ENCODE results near the gene CLDN18. TPM values are rescaled to one million over a fixed set of nuclear protein-coding genes. Genes with fewer than 3 reads are reported as not detected.

CLDN18 gene
- total RNA-seq, 2 experiments from 2014 or later: not detected

DNA sequence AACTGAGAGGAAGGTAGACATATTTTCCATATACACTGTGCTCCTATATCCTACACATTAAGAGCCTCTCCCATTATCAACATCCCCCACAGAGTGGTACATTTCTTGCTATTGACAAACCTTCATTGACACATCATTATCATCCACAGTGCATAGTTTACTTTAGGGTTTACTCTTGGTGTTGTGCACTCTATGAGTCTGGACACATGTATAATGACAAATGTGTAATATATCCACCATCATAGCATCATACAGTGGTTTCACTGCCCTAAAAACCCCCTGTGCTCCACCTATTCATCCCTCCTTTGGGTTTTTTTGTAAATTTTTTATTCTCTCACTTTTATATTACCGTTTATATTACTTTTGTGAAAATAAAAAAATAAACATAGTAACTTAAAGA lies 22.2 kb upstream of the CLDN18 start:
- CTCF ChIA-PET (ENCODE audit: unreplicated experiment): no interaction called here
- Histone ChIP-seq H2AFZ (ENCODE audit: low read length) (no peak overlapping the region), H3K9me2 (ENCODE audit: insufficient read depth, low read length) (no peaks in the 10 kb centered on the region), H3K9me3 (ENCODE audit: low read length) (no peaks in the 10 kb centered on the region), H4K20me1 (ENCODE audit: insufficient read depth, low read length) (no peaks in the 10 kb centered on the region), H3K4me2 (ENCODE audit: low read length) (no peak overlapping the region), H3K27ac (ENCODE audit: low read depth, low read length, poor library complexity, severe bottlenecking) (no peak overlapping the region), H3K36me3 (ENCODE audit: insufficient read depth, low read length) (no peaks in the 10 kb centered on the region), H3K4me1 (ENCODE audit: insufficient read depth, low read length, poor library complexity, severe bottlenecking) (no peaks in the 10 kb centered on the region), H3K4me3 (ENCODE audit: low read depth, low read length, poor library complexity, severe bottlenecking) (no peak overlapping the region), H3K79me2 (ENCODE audit: insufficient read depth, low read depth, low read length) (no peaks in the 10 kb centered on the region)
- BruUV-seq (replicated peaks): no TSS peak
- TF ChIP-seq EZH2phosphoT487 (IDR thresholded peaks at IDR 0.05; ENCODE audit: borderline replicate concordance, low read depth, low read length) (no peak), CTCF (conservative IDR thresholded peaks at IDR 0.05; ENCODE audit: low read length) (no peak)
- POLR2A ChIA-PET: no interaction called here
- intact Hi-C loops (cut with micrococcal nuclease; ENCODE audit: unreplicated experiment): no loop called here
- DNase-seq (ENCODE audit: low spot score): no peak

GRCh38 chr3:137988152-137988551 lies 21.8 kb upstream of the CLDN18 start:
- intact Hi-C loops (cut with micrococcal nuclease; ENCODE audit: unreplicated experiment): no loop called here
- Histone ChIP-seq H3K4me3 (ENCODE audit: low read depth, low read length, poor library complexity, severe bottlenecking) (no peak overlapping the region), H2AFZ (ENCODE audit: low read length) (no peak overlapping the region), H3K4me1 (ENCODE audit: insufficient read depth, low read length, poor library complexity, severe bottlenecking) (no peaks in the 10 kb centered on the region), H3K9me2 (ENCODE audit: insufficient read depth, low read length) (no peaks in the 10 kb centered on the region), H3K4me2 (ENCODE audit: low read length) (no peak overlapping the region), H3K27ac (ENCODE audit: low read depth, low read length, poor library complexity, severe bottlenecking) (no peak overlapping the region), H3K79me2 (ENCODE audit: insufficient read depth, low read depth, low read length) (no peaks in the 10 kb centered on the region), H3K36me3 (ENCODE audit: insufficient read depth, low read length) (no peaks in the 10 kb centered on the region), H3K9me3 (ENCODE audit: low read length) (no peaks in the 10 kb centered on the region), H4K20me1 (ENCODE audit: insufficient read depth, low read length) (no peaks in the 10 kb centered on the region)
- TF ChIP-seq CTCF (conservative IDR thresholded peaks at IDR 0.05; ENCODE audit: low read length) (no peak), EZH2phosphoT487 (IDR thresholded peaks at IDR 0.05; ENCODE audit: borderline replicate concordance, low read depth, low read length) (no peak)
- ChIA-PET CTCF (ENCODE audit: unreplicated experiment) (no interaction called here), POLR2A (no interaction called here)
- BruUV-seq (replicated peaks): no TSS peak
- no peak for DNase-seq (ENCODE audit: low spot score)

- Histone ChIP-seq H3K4me2 (ENCODE audit: low read length) (no peak overlapping the region), H4K20me1 (ENCODE audit: insufficient read depth, low read length) (no peaks in the 10 kb centered on the region), H3K36me3 (ENCODE audit: insufficient read depth, low read length) (no peaks in the 10 kb centered on the region), H3K9me3 (ENCODE audit: low read length) (peaks cover 5% of the 10 kb centered on the region; the same call in 1 of the 2 replicates), H3K9me2 (ENCODE audit: insufficient read depth, low read length) (no peaks in the 10 kb centered on the region), H3K27ac (ENCODE audit: low read depth, low read length, poor library complexity, severe bottlenecking) (no peak overlapping the region), H2AFZ (ENCODE audit: low read length) (no peak overlapping the region), H3K4me1 (ENCODE audit: insufficient read depth, low read length, poor library complexity, severe bottlenecking) (no peaks in the 10 kb centered on the region), H3K4me3 (ENCODE audit: low read depth, low read length, poor library complexity, severe bottlenecking) (no peak overlapping the region), H3K79me2 (ENCODE audit: insufficient read depth, low read depth, low read length) (no peaks in the 10 kb centered on the region)
- ChIA-PET CTCF (ENCODE audit: unreplicated experiment) (no interaction called here), POLR2A (interaction anchor here (0.6 to 1.0 kb wide), 2 partner anchors 17 to 40 kb away, joined by 3 read pairs; no protein-coding TSS in a partner anchor)
- TF ChIP-seq CTCF (conservative IDR thresholded peaks at IDR 0.05; ENCODE audit: low read length) (no peak), EZH2phosphoT487 (IDR thresholded peaks at IDR 0.05; ENCODE audit: borderline replicate concordance, low read depth, low read length) (no peak)
- BruUV-seq (replicated peaks): no TSS peak
- intact Hi-C loops (cut with micrococcal nuclease; ENCODE audit: unreplicated experiment): no loop called here
- no peak for DNase-seq (ENCODE audit: low spot score)
Observed at GRCh38 chr3:137988982-137989381, 21.0 kb upstream of the CLDN18 start.

Measured in OCI-LY7 (cell line).